MCF 10A (cell line): ENCODE data around the gene RNGTT. TPM values are rescaled to one million over a fixed set of nuclear protein-coding genes. Genes with fewer than 3 reads are reported as not detected.
A peak's percentile ranks its signal among the peaks of the same experiment; 100 is the strongest.
"Not testable (repeated sequence)": the region's sequence is repeated elsewhere in the genome, so short reads cannot be mapped to it uniquely, and the experiment has no call there.

Experiments
- BruUV-seq: library from RNA; stranded (reverse); fragments of 400-500 nt; replicated peaks from 2 replicates; lab custom pipeline; 2021; lab: Mats Ljungman, UMichigan
- CTCF ChIA-PET: fragments of 300-600 bp; sonication (Branson Sonifier 250); formaldehyde crosslinking; extraction: SDS; loops from one replicate; lab custom pipeline; 2021; ENCODE audit warnings: antibody characterized with exemption, inconsistent platforms; lab: Yijun Ruan, JAX
- POLR2A ChIA-PET: fragments of 300-600, 350-650 bp; sonication (Branson Sonifier 250); formaldehyde crosslinking; extraction: SDS; loops from one replicate; lab custom pipeline; 2020; ENCODE audit warnings: antibody characterized with exemption, inconsistent platforms; lab: Yijun Ruan, JAX
- DNase-seq: peaks from one replicate; pipeline ENCODE4 v3.0.0-alpha.2; 2018; ENCODE audit not compliant: unreplicated experiment
- H3K27ac Mint-ChIP-seq: one replicate; pipeline ENCODE4 v1.8.0; 2022; ENCODE audit warnings: mild to moderate bottlenecking, low read depth, mixed read lengths; ENCODE audit not compliant: unreplicated experiment
- H3K27me3 Mint-ChIP-seq: one replicate; pipeline ENCODE4 v1.8.0; 2022; ENCODE audit warnings: mixed read lengths; ENCODE audit not compliant: insufficient read depth, unreplicated experiment
- H3K36me3 Mint-ChIP-seq: one replicate; pipeline ENCODE4 v1.8.0; 2022; ENCODE audit warnings: mild to moderate bottlenecking, moderate library complexity, mixed read lengths; ENCODE audit not compliant: insufficient read depth, unreplicated experiment
- H3K4me1 Mint-ChIP-seq: one replicate; pipeline ENCODE4 v1.8.0; 2022; ENCODE audit warnings: mixed read lengths; ENCODE audit not compliant: insufficient read depth, unreplicated experiment
- H3K4me3 Mint-ChIP-seq: one replicate; pipeline ENCODE4 v1.8.0; 2022; ENCODE audit warnings: mild to moderate bottlenecking, moderate library complexity, mixed read lengths; ENCODE audit not compliant: unreplicated experiment
- H3K9me3 Mint-ChIP-seq: one replicate; pipeline ENCODE4 v1.8.0; 2022; ENCODE audit warnings: mixed read lengths; ENCODE audit not compliant: unreplicated experiment
- intact Hi-C: fragments of 100-400 bp; cut with micrococcal nuclease; formaldehyde crosslinking; loops from 2 replicates; pipeline ENCODE4 v1.14.1; 2022
- total RNA-seq: library from RNA; stranded (reverse); gene quantifications from 2 replicates; pipeline ENCODE4 v1.2.3, GENCODE V29; 2022
- TF ChIP-seq, protein P1 (sequence below): fragments of 200-600 bp; IDR thresholded peaks from one replicate; pipeline ENCODE4 v1.8.0; 2022; ENCODE audit warnings: antibody characterized with exemption, mild to moderate bottlenecking; ENCODE audit not compliant: unreplicated experiment

Gene RNGTT
- total RNA-seq, 1 experiment from 2014 or later: 14.6 TPM

DNA sequence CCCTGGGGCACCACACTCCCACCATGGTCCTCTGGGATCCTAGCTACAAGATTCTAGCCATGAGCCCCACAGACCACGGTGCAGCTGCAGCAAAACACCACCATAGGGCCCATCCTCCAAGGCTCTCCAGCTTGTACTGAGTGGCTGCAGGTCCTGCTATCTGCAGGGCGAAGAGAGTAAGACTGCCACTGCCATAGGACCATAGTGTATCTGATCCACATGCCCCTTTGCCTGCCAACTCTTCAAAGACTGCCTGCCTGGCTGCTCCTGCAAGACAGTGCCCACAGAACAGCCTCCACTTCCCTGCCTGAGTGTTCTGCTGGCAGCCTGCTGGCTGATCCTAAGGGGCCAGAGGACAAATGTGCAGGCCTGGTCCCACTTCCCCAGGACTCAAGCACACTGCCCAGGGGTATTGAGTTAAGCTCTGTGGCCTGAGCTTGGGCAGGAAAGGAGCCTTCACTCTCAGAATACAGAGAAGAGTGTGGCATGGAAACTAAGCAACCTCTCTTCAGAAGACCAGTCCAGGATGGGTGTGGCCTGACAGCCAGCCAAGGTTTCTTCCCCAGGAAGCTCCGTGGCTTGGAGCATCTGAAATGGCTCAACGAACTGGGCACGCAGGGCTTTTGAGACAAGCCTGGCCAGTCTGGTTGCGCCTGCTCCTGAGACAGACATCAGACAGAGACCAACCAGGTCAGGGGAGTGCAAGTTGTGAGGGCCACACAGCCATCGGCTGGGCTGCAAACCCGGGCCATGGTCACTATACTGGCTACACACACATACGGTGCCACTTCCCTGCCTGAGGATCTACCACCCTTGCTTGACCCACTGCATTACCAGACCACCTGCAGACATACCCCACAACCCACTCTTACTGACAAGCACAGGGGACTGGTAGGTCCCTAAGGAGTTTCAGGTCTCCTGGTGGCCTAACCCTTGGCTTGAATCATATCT is 54.5 kb downstream of the RNGTT start:
- Mint-ChIP-seq H3K4me1 (peaks cover 6% of the 10 kb centered on the region), H3K27me3 (no peaks in the 10 kb centered on the region), H3K36me3 (peaks cover 14% of the 10 kb centered on the region), H3K4me3 (no peak overlapping the region), H3K9me3 (no peaks in the 10 kb centered on the region), H3K27ac (no peak overlapping the region)
- TF ChIP-seq, protein P1, sequence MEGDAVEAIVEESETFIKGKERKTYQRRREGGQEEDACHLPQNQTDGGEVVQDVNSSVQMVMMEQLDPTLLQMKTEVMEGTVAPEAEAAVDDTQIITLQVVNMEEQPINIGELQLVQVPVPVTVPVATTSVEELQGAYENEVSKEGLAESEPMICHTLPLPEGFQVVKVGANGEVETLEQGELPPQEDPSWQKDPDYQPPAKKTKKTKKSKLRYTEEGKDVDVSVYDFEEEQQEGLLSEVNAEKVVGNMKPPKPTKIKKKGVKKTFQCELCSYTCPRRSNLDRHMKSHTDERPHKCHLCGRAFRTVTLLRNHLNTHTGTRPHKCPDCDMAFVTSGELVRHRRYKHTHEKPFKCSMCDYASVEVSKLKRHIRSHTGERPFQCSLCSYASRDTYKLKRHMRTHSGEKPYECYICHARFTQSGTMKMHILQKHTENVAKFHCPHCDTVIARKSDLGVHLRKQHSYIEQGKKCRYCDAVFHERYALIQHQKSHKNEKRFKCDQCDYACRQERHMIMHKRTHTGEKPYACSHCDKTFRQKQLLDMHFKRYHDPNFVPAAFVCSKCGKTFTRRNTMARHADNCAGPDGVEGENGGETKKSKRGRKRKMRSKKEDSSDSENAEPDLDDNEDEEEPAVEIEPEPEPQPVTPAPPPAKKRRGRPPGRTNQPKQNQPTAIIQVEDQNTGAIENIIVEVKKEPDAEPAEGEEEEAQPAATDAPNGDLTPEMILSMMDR: no peak
- POLR2A ChIA-PET: interaction anchor here (0.9 kb wide), 1 partner anchor 12 kb away, joined by 4 read pairs; no protein-coding TSS in a partner anchor
- CTCF ChIA-PET: interaction anchor here (0.5 to 2.8 kb wide), 4 partner anchors 10 to 1587 kb away, joined by 3 to 11 read pairs (median 4); no protein-coding TSS in a partner anchor
- DNase-seq: peak; percentile 26
- intact Hi-C loops: no loop called here
- BruUV-seq: no TSS peak

- H3K27me3 Mint-ChIP-seq, POLR2A ChIA-PET, intact Hi-C loops, H3K4me3 Mint-ChIP-seq, H3K27ac Mint-ChIP-seq, H3K4me1 Mint-ChIP-seq, H3K9me3 Mint-ChIP-seq, DNase-seq, BruUV-seq: not testable (repeated sequence)
- CTCF ChIA-PET: interaction anchor here (0.5 to 2.8 kb wide), 6 partner anchors 8 to 1319 kb away, joined by 3 to 11 read pairs (median 4); no protein-coding TSS in a partner anchor
- H3K36me3 Mint-ChIP-seq: peaks cover 18% of the 10 kb centered on the region
Observed at GRCh38 chr6:88907148-88907547, 56.3 kb downstream of the RNGTT start.

DNA sequence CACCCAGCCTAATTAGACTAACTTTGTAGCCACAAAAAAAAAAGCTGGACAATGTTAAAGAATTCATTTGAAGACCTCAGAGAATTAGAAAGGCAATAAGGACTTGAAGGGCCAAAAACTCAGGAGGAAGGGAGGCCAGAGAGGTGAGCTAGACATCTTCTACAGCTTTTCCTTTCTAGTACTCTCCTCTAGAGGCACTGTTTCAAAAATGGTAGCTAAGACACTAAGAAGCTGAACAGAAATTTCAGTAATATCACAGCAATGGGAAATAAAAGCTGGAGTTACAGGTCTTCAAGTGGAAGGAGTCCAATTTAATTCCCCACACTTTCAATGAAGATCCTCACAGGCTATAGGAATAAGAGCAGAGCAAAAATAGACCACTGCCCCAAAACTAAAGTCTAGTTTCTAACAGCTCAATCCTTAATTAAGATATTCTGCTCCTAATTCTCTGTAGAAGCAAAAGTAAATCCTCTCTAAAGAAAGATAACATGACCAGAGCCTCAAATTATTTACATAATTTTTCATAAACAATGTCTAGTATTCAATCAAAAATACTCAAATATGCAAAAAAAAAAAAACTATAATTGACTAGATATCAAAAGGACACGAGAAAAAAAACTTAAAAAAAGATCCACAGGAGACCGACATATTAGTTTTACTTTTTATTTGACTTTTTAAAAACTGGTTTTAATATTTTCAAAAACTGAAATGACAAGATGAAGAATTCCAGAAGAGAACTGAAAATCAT is 63.7 kb downstream of the RNGTT start:
- BruUV-seq: no TSS peak
- POLR2A ChIA-PET: no interaction called here

GRCh38 chr6:88895911-88896310 is 67.5 kb downstream of the RNGTT start:
- Mint-ChIP-seq H3K27ac (no peak overlapping the region), H3K36me3 (no peaks in the 10 kb centered on the region), H3K4me3 (no peak overlapping the region), H3K27me3 (no peaks in the 10 kb centered on the region), H3K9me3 (no peaks in the 10 kb centered on the region), H3K4me1 (peaks cover 7% of the 10 kb centered on the region)
- intact Hi-C loops: no loop called here
- DNase-seq: no peak
- TF ChIP-seq, protein P1: no peak
- POLR2A ChIA-PET: no interaction called here
- CTCF ChIA-PET: interaction anchor here (0.5 to 1.4 kb wide), 2 partner anchors 25 to 28 kb away, joined by 4 to 7 read pairs; no protein-coding TSS in a partner anchor
- BruUV-seq: no TSS peak

More for the DNA sequence above, 63.7 kb downstream of the RNGTT start:
- DNase-seq: no peak
- Mint-ChIP-seq H3K27ac (no peak overlapping the region), H3K27me3 (no peaks in the 10 kb centered on the region), H3K4me1 (no peaks in the 10 kb centered on the region), H3K36me3 (peaks cover 10% of the 10 kb centered on the region), H3K9me3 (no peaks in the 10 kb centered on the region), H3K4me3 (no peak overlapping the region)
- CTCF ChIA-PET: interaction anchor here (0.6 to 1.3 kb wide), 6 partner anchors 8 to 1627 kb away, joined by 3 to 5 read pairs (median 3); no protein-coding TSS in a partner anchor
- intact Hi-C loops: no loop called here
- TF ChIP-seq, protein P1: peak; percentile 8
